ENCODE measurements around the gene EDN3. TPM values are rescaled to one million over a fixed set of nuclear protein-coding genes. Genes with fewer than 3 reads are reported as not detected.

The EDN3 gene
- total RNA-seq, 2 donors from 2014 or later = 5.3 to 8.2 TPM

- 88% methylated on average over 7 of the region's 7 CpGs for WGBS
- intact Hi-C loops (cut with DNase I) = no loop called here
- no peaks in the 10 kb centered on the region for H3K36me3 ChIP-seq
- TF ChIP-seq POLR2A (IDR thresholded peaks at IDR 0.05) = no peak
- TF ChIP-seq CTCF (IDR thresholded peaks at IDR 0.05) = no peak
- no peak for TF ChIP-seq POLR2AphosphoS5 (IDR thresholded peaks at IDR 0.05)
- no peak for DNase-seq (ENCODE audit: low spot score)
- no peaks in the 10 kb centered on the region for H3K4me1 ChIP-seq (replicated peaks)
- no peak overlapping the region for H3K27ac ChIP-seq
- no peaks in the 10 kb centered on the region for H3K9me3 ChIP-seq
- no peaks in the 10 kb centered on the region for H3K27me3 ChIP-seq (replicated peaks; ENCODE audit: insufficient read depth)
- H3K4me3 ChIP-seq = no peak overlapping the region
These were observed 5.7 kb downstream of the EDN3 start for GRCh38 chr20:59305908-59306655.

DNA sequence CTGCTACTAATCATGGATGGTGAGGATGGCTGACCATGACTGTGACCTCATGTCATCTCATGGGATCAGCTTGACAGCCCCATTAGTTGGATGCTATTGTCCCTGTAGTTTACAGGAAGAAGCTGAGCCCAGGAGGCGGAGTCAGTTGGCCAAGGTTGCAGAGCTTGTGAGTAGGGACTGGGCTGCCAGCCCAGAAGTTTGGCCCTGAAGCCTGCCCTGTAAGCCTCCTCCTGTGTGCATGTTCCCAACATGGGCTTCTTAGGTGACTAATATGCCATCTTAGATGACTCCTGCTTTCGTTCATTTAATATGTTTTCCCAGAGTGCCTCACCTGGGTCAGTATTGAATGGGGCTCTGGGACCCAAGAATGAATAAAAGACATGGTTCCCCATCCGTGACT lies 6.9 kb downstream of the EDN3 start:
- H3K9me3 ChIP-seq = no peaks in the 10 kb centered on the region
- intact Hi-C loops (cut with DNase I) = no loop called here
- no peak for DNase-seq (ENCODE audit: low spot score)
- H3K4me1 ChIP-seq (replicated peaks) = no peaks in the 10 kb centered on the region
- H3K36me3 ChIP-seq = no peaks in the 10 kb centered on the region
- H3K27me3 ChIP-seq (replicated peaks; ENCODE audit: insufficient read depth) = no peaks in the 10 kb centered on the region
- H3K4me3 ChIP-seq = no peak overlapping the region
- no peak overlapping the region for H3K27ac ChIP-seq
- TF ChIP-seq CTCF (IDR thresholded peaks at IDR 0.05) (no peak), POLR2A (IDR thresholded peaks at IDR 0.05) (no peak), POLR2AphosphoS5 (IDR thresholded peaks at IDR 0.05) (no peak)
- 90% methylated on average over 3 of the region's 3 CpGs for WGBS

DNA sequence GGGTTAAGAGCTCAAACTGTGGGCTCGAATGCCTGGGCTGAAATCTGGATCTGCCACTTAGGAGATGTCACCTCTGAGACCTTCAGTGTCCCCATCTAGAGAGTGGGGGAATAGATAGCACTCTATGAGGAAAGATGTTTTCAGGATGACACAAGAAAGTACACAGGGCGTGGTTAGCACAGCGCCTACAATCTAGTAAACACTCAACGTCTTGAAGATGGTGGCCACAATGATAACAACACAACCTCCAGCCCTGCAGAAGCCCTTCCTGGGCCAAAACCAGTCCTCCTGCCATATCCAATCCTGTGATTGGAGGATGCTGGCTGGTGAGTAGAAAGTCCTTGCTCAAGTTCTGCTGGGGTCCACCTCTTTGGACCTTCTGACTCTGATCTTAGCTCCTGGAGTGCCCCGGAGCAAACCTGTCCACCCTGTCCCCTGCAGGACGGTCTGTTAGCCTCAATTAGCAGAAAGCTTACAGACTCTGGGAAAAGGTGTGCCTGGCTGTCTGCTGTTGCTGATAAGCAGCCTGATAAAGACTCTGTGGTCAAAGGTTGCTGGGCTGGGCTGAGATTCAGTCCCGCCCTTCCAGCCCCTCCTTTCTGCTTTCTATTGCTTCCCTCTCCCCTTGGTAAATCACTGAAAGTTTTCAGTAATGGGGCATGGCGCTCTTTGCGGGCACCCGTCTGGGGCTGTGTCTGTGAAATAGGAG lies 8.2 kb downstream of the EDN3 start:
- no peak for DNase-seq (ENCODE audit: low spot score)
- H3K27me3 ChIP-seq (replicated peaks; ENCODE audit: insufficient read depth) = no peaks in the 10 kb centered on the region
- intact Hi-C loops (cut with DNase I) = no loop called here
- no peaks in the 10 kb centered on the region for H3K36me3 ChIP-seq
- no peak overlapping the region for H3K27ac ChIP-seq
- no peaks in the 10 kb centered on the region for H3K9me3 ChIP-seq
- no peak for TF ChIP-seq POLR2AphosphoS5 (IDR thresholded peaks at IDR 0.05)
- no peak for TF ChIP-seq CTCF (IDR thresholded peaks at IDR 0.05)
- TF ChIP-seq POLR2A (IDR thresholded peaks at IDR 0.05) = no peak
- no peak overlapping the region for H3K4me3 ChIP-seq
- 84% methylated on average over 10 of the region's 10 CpGs for WGBS
- no peaks in the 10 kb centered on the region for H3K4me1 ChIP-seq (replicated peaks)

- TF ChIP-seq POLR2AphosphoS5 (IDR thresholded peaks at IDR 0.05) = no peak
- H3K27me3 ChIP-seq (replicated peaks; ENCODE audit: insufficient read depth) = no peaks in the 10 kb centered on the region
- no peaks in the 10 kb centered on the region for H3K36me3 ChIP-seq
- intact Hi-C loops (cut with DNase I) = no loop called here
- 96% methylated on average over 3 of the region's 3 CpGs for whole genome bisulfite sequencing
- DNase-seq (ENCODE audit: low spot score) = no peak
- no peak overlapping the region for H3K4me3 ChIP-seq
- H3K4me1 ChIP-seq (replicated peaks) = no peaks in the 10 kb centered on the region
- H3K9me3 ChIP-seq = no peaks in the 10 kb centered on the region
- H3K27ac ChIP-seq = no peak overlapping the region
These were observed 8.8 kb downstream of the EDN3 start for GRCh38 chr20:59309218-59309617.

DNA sequence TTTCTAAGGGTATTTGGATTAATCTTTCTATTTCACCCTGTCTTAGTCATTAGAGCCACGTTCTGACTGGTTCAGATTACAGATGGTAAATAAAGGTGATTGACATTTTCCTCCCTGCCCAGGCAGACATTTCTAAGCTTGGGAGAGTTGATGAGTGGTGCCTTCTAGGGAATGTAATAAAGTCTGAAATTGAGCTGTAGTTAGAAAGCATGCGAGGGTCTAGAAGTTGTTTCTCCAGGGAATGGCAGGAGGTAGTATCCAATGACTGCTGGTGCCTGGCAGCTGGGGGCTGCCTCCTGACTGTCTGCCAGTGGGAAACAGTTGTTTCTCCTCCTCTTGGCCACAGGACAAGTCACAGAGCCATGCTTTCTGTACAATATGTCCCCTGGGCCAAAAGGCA lies 14.6 kb downstream of the EDN3 start:
- WGBS = 27% methylated on average over 2 of the region's 2 CpGs
- H3K27me3 ChIP-seq (replicated peaks; ENCODE audit: insufficient read depth) = no peaks in the 10 kb centered on the region
- no peaks in the 10 kb centered on the region for H3K4me1 ChIP-seq (replicated peaks)
- no peak for DNase-seq (ENCODE audit: low spot score)
- H3K4me3 ChIP-seq = no peak overlapping the region
- no peak for TF ChIP-seq POLR2AphosphoS5 (IDR thresholded peaks at IDR 0.05)
- TF ChIP-seq POLR2A (IDR thresholded peaks at IDR 0.05) = no peak
- TF ChIP-seq CTCF (IDR thresholded peaks at IDR 0.05) = no peak
- no peaks in the 10 kb centered on the region for H3K36me3 ChIP-seq
- intact Hi-C loops (cut with DNase I) = no loop called here
- H3K9me3 ChIP-seq = no peaks in the 10 kb centered on the region
- H3K27ac ChIP-seq = no peak overlapping the region

All from prostate gland (tissue), 2 donors.